ENCODE measurements around the gene AWAT1. TPM values are rescaled to one million over a fixed set of nuclear protein-coding genes. Genes with fewer than 3 reads are reported as not detected.
"Not testable (repeated sequence)": the region's sequence is repeated elsewhere in the genome, so short reads cannot be mapped to it uniquely, and the experiment has no call there.

Gene AWAT1
- total and polyA plus RNA-seq, 7 donors = not detected

DNA sequence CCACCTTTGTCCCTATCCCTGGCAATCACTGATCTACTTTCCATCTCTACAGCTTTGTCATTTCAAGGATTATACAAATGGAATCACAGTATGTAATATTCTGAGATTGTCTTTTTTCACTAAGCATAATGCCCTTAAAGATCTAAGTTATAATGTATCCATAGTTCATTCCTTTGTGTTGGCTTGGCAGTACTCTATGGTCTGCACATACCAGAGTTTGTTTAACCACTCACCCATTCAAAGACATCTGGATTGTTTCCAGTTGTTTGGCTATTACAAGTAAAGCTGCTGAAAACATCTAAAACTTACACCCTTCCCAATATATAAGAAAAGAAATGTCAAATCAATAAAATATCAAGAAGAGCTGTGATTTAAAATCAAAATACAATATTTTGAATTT is 26.0 kb upstream of the AWAT1 start:
- no peak for TF ChIP-seq CTCF (IDR thresholded peaks at IDR 0.05)
- no peaks in the 10 kb centered on the region for H3K4me1 ChIP-seq
- no peak for DNase-seq
- intact Hi-C loops (cut with DNase I) = no loop called here
- ATAC-seq = no peak
- H3K9me3 ChIP-seq = peaks cover 4% of the 10 kb centered on the region
- H3K36me3 ChIP-seq (ENCODE audit: insufficient read depth in 1 of 2, low read depth in 1 of 2) = no peaks in the 10 kb centered on the region
- no peak overlapping the region for H3K4me3 ChIP-seq
- peaks cover 0 to 5% (median 0%) of the 10 kb centered on the region in 3 donors for H3K27me3 ChIP-seq (ENCODE audit: insufficient read depth in 3 of 3, low read length in 2 of 3)
- H3K27ac ChIP-seq = no peak overlapping the region

DNA sequence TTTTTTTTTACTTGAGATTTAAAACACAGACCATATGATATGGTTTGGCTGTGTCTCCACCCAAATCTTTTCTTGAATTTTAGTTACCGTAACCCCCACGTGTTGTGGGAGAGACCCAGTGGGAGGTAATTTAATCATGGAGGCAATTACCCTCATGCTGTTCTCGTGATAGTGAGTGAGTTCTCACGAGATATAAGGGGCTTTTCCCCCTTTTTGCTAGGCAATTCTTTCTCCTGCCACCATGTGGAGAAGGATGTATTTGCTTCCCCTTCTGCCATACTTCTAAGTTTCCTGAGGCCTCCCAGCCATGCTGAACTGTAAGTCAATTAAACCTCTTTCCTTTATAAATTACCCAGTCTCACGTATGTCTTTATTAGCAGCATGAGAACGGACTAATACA is 24.9 kb upstream of the AWAT1 start:
- H3K36me3 ChIP-seq (ENCODE audit: insufficient read depth in 1 of 2, low read depth in 1 of 2); intact Hi-C loops (cut with DNase I); DNase-seq; H3K4me3 ChIP-seq; H3K9me3 ChIP-seq; H3K27ac ChIP-seq; H3K4me1 ChIP-seq; H3K27me3 ChIP-seq (ENCODE audit: insufficient read depth in 3 of 3, low read length in 2 of 3); ATAC-seq: not testable (repeated sequence)
- 49 to 57% (median 56%) methylated on average over 6 of the region's 6 CpGs for WGBS, 3 donors

GRCh38 chrX:70219938-70220764 is 14.3 kb upstream of the AWAT1 start:
- intact Hi-C loops (cut with DNase I) = no loop called here

GRCh38 chrX:70226048-70226447 is 8.4 kb upstream of the AWAT1 start:
- Histone ChIP-seq H3K27ac (no peak overlapping the region), H3K9me3 (no peaks in the 10 kb centered on the region), H3K4me3 (no peak overlapping the region), H3K36me3 (ENCODE audit: insufficient read depth in 1 of 2, low read depth in 1 of 2) (no peaks in the 10 kb centered on the region), H3K4me1 (no peaks in the 10 kb centered on the region), H3K27me3 (ENCODE audit: insufficient read depth in 3 of 3, low read length in 2 of 3) (no peaks in the 10 kb centered on the region)
- TF ChIP-seq CTCF (IDR thresholded peaks at IDR 0.05) = no peak
- ATAC-seq = no peak
- no peak for DNase-seq
- intact Hi-C loops (cut with DNase I) = no loop called here

More at GRCh38 chrX:70219938-70220764, 14.3 kb upstream of the AWAT1 start:
- Histone ChIP-seq H3K27ac (no peak overlapping the region), H3K9me3 (no peaks in the 10 kb centered on the region), H3K27me3 (ENCODE audit: insufficient read depth in 3 of 3, low read length in 2 of 3) (no peaks in the 10 kb centered on the region), H3K4me1 (no peaks in the 10 kb centered on the region), H3K36me3 (ENCODE audit: insufficient read depth in 1 of 2, low read depth in 1 of 2) (no peaks in the 10 kb centered on the region), H3K4me3 (no peak overlapping the region)
- DNase-seq (no peak), ATAC-seq (no peak)
- WGBS, 3 donors = 57 to 74% (median 66%) methylated on average over 5 of the region's 5 CpGs
- no peak for TF ChIP-seq CTCF (IDR thresholded peaks at IDR 0.05)

DNA sequence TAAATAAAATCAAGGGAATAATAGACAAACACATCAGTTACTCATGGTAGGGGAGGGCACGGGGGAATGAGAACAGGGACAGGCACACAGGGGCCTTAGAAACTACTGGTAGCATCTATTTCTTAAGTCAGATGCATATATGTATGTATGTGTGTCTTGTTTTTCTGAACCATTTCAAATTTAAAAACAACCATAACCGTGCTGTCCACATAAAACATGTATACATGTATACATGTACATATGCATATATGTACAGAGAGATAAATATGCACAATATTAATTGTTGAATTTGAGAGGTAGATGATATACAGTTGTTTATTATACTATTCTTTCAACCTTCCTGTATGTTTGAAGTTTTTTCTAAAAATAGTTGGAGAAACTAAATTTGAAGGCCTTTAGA is 7.8 kb upstream of the AWAT1 start:
- WGBS, 3 donors = 66 to 83% (median 83%) methylated on average over 2 of the region's 2 CpGs
- intact Hi-C loops (cut with DNase I) = no loop called here
- Histone ChIP-seq H3K27me3 (ENCODE audit: insufficient read depth in 3 of 3, low read length in 2 of 3) (no peaks in the 10 kb centered on the region), H3K27ac (no peak overlapping the region), H3K36me3 (ENCODE audit: insufficient read depth in 1 of 2, low read depth in 1 of 2) (no peaks in the 10 kb centered on the region), H3K4me3 (no peak overlapping the region), H3K4me1 (no peaks in the 10 kb centered on the region), H3K9me3 (no peaks in the 10 kb centered on the region)
- no peak for TF ChIP-seq CTCF (IDR thresholded peaks at IDR 0.05)
- DNase-seq = no peak
- ATAC-seq = no peak
